Uterus (tissue), 4 donors: ENCODE results near the gene PSMB9. TPM values are rescaled to one million over a fixed set of nuclear protein-coding genes. Genes with fewer than 3 reads are reported as not detected.

Source experiments
- DNase-seq, 2 donors: peaks; one replicate each; pipeline ENCODE4 v3.0.0-alpha.2; 2019 to 2020
- H3K27ac ChIP-seq, 2 donors: fragments of 200-600 bp; sonication (generic); 1 replicate in 1 of 2; 2 replicates in 1 of 2; pipeline ENCODE4 v1.5.1; 2016 to 2018
- H3K27me3 ChIP-seq, 2 donors: fragments of 200-600 bp; sonication (generic); one replicate each; pipeline ENCODE4 v1.5.1; 2018 to 2019; ENCODE audit warnings: control low read depth in 1 of 2
- H3K36me3 ChIP-seq, 2 donors: fragments of 200-600 bp; sonication (generic); one replicate each; pipeline ENCODE4 v1.5.1; 2019; ENCODE audit warnings: control low read depth in 1 of 2
- H3K4me1 ChIP-seq, 2 donors: fragments of 200-600 bp; sonication (generic); one replicate each; pipeline ENCODE4 v1.5.1; 2018 to 2019; ENCODE audit warnings: control low read depth in 1 of 2
- H3K4me3 ChIP-seq, 2 donors: fragments of 200-600 bp; sonication (generic); 1 replicate in 1 of 2; 2 replicates in 1 of 2; pipeline ENCODE4 v1.5.1; 2018 to 2019; ENCODE audit warnings: mild to moderate bottlenecking in 1 of 2
- H3K9me3 ChIP-seq, 2 donors: fragments of 200-600 bp; sonication (generic); one replicate each; pipeline ENCODE4 v1.5.1; 2019; ENCODE audit warnings: control low read depth in 1 of 2
- CTCF ChIP-seq, 4 experiments: fragments of 200-600 bp in 2 of 4; fragments of 450-650 bp in 2 of 4; sonication (generic) in 2 of 4; IDR thresholded peaks; one replicate each; pipeline ENCODE4 v1.5.1; 2016 to 2019; ENCODE audit warnings: antibody characterized with exemption in 4 of 4, mild to moderate bottlenecking in 2 of 4, moderate library complexity in 1 of 4
- POLR2A ChIP-seq, 2 donors: fragments of 450-650 bp; IDR thresholded peaks; one replicate each; pipeline ENCODE4 v1.6.1; 2016; ENCODE audit warnings: antibody characterized with exemption in 2 of 2, mild to moderate bottlenecking in 1 of 2, moderate library complexity in 1 of 2
- intact Hi-C: fragments of 100-400 bp; cut with DNase I; formaldehyde crosslinking; loops from one replicate; pipeline ENCODE4 v1.15.1; 2023; ENCODE audit warnings: low total_unique reads
- total RNA-seq, 4 donors: library from RNA; depleted of rRNA in 3 of 4; stranded (reverse); fragments of >200 nt in 3 of 4; gene quantifications; one replicate each; pipeline versions ENCODE4 v1.1.0 to v1.2.4, GENCODE V29; 2014 to 2023
- donor health status: DM: yes; HTN: yes; CAD: no.

The PSMB9 gene
- total RNA-seq, 4 donors from 2014 or later: 14.0 to 50.7 (median 38.6) TPM

DNA sequence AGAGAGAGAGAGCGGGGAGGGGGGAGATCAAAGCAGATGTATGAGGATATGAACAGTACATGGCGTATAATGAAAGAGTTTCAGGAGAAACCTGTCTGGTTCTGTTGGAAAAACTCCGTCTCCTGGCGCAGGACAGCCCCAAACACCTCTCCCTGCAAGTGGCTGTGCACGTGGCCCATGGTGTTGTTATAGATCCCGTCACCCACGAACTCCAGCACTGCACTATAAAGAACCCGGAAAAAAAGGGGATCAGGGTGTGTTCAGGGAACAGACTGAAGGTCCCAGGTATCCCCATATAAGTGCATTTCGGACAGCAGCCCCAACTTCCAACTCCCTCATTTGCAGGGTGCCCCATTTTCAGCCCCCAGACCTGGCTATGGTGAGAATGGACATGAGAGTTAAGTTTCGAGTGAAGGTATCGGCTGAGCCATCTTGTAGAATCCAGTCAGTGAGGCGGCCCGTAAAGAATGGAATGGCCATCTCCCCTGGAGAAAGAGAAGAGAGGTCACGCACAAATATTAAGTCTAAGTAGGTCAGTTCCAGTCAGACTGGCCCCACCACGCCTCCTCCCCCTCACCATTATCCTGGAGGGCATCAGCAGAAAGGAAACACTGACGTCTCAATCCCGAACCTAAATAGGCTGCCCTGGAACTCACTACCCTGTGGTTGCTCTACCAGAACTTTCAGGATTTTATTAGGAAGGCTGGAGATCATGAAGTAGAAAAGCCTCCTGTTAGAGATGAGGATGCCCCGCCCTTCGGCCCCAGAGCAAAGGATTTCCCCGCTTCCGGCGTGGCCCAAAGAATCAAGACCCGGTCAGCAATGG is 1.8 kb upstream of the PSMB9 start:
- Histone ChIP-seq H3K27ac (peak overlapping the region; percentile 97 to 99), H3K4me3 (peak overlapping the region; percentile 61 to 87), H3K36me3 (no peaks in the 10 kb centered on the region), H3K27me3 (no peaks in the 10 kb centered on the region), H3K9me3 (no peaks in the 10 kb centered on the region), H3K4me1 (peaks cover 7 to 9% of the 10 kb centered on the region in 2 donors)
- TF ChIP-seq CTCF (IDR thresholded peaks at IDR 0.05) (no peak), POLR2A (IDR thresholded peaks at IDR 0.05) (no peak)
- intact Hi-C loops: no loop called here
- peak; percentile 55 to 58 for DNase-seq

- no peaks in the 10 kb centered on the region for H3K36me3 ChIP-seq
- DNase-seq: peak; percentile 50
- TF ChIP-seq CTCF (IDR thresholded peaks at IDR 0.05) (no peak), POLR2A (IDR thresholded peaks at IDR 0.05) (no peak)
- no peaks in the 10 kb centered on the region for H3K27me3 ChIP-seq
- peak overlapping the region; percentile 97 to 99 for H3K27ac ChIP-seq
- H3K4me3 ChIP-seq: peak overlapping the region; percentile 61 to 87
- H3K9me3 ChIP-seq: no peaks in the 10 kb centered on the region
- H3K4me1 ChIP-seq: peaks cover 7 to 9% of the 10 kb centered on the region in 2 donors
- intact Hi-C loops: no loop called here
These were observed 1.0 kb upstream of the PSMB9 start for GRCh38 chr6:32852844-32853540.

DNA sequence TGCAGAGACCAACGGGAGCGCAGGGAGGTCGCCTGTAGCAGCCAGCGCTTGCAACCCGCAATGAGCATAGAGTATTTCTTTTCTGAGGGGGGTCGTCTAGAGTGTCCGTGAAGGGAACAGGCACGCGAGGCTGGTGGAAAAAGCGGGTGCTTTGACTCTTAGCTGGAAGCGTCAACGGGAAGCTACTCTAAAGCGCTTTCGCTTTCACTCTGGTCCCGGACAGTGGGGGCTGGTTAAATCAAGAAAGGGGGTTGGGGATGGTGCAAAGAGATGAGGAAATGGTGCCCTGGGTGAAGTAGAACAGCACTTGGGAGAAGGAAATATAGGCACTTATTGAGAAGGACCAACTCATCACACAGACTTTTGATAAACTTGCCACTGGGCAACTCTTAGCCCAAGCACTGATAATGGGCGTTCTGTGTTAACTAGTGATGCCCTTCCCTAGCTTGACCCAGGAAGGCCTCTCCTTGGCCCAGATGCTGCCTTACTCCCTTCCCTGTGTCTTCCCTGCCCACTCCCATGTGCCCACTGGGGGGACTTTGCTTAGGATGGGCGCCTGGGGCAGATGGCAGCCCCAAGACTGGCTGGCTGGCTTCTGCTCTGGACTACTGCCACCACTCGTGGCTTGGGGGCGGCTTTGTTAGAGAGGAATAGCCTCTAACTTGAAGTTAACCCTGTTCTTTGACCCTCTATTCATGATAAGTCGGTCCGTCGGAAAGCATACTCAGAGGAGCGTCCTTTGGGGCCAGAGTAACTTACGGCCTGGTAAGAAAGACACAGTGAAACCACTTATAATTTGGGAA is 585 bp downstream of the PSMB9 start:
- Histone ChIP-seq H3K27me3 (no peaks in the 10 kb centered on the region), H3K36me3 (no peaks in the 10 kb centered on the region), H3K4me1 (peaks cover 7 to 9% of the 10 kb centered on the region in 2 donors), H3K4me3 (peak overlapping the region; percentile 61 to 87), H3K27ac (peak overlapping the region; percentile 97 to 99), H3K9me3 (no peaks in the 10 kb centered on the region)
- DNase-seq: peak; percentile 47 to 65
- intact Hi-C loops: no loop called here
- TF ChIP-seq CTCF (IDR thresholded peaks at IDR 0.05): no peak
- TF ChIP-seq POLR2A (IDR thresholded peaks at IDR 0.05): no peak

- H3K4me1 ChIP-seq: peaks cover 7 to 9% of the 10 kb centered on the region in 2 donors
- H3K36me3 ChIP-seq: no peaks in the 10 kb centered on the region
- no peak for TF ChIP-seq POLR2A (IDR thresholded peaks at IDR 0.05)
- intact Hi-C loops: no loop called here
- no peaks in the 10 kb centered on the region for H3K27me3 ChIP-seq
- no peak overlapping the region for H3K4me3 ChIP-seq
- H3K9me3 ChIP-seq: no peaks in the 10 kb centered on the region
- H3K27ac ChIP-seq: peak overlapping the region; percentile 97 to 99
- no peak for DNase-seq
These were observed 1.6 kb downstream of the PSMB9 start for GRCh38 chr6:32855467-32856174.
